HG03103 (cell line): Measurements from ENCODE around the gene MISP3.
A peak's percentile ranks its signal among the peaks of the same experiment; 100 is the strongest.

Experiments
- ATAC-seq: cut with Tn5 transposase; IDR thresholded peaks from one replicate; pipeline ENCODE4 v1.9.1; 2021; ENCODE audit warnings: low read depth; ENCODE audit not compliant: unreplicated experiment

Gene MISP3

GRCh38 chr19:14078411-14078810 is 5.8 kb downstream of the MISP3 start:
- no peak for ATAC-seq

GRCh38 chr19:14080887-14081796 is 8.6 kb downstream of the MISP3 start:
- ATAC-seq, result peak; percentile 68

DNA sequence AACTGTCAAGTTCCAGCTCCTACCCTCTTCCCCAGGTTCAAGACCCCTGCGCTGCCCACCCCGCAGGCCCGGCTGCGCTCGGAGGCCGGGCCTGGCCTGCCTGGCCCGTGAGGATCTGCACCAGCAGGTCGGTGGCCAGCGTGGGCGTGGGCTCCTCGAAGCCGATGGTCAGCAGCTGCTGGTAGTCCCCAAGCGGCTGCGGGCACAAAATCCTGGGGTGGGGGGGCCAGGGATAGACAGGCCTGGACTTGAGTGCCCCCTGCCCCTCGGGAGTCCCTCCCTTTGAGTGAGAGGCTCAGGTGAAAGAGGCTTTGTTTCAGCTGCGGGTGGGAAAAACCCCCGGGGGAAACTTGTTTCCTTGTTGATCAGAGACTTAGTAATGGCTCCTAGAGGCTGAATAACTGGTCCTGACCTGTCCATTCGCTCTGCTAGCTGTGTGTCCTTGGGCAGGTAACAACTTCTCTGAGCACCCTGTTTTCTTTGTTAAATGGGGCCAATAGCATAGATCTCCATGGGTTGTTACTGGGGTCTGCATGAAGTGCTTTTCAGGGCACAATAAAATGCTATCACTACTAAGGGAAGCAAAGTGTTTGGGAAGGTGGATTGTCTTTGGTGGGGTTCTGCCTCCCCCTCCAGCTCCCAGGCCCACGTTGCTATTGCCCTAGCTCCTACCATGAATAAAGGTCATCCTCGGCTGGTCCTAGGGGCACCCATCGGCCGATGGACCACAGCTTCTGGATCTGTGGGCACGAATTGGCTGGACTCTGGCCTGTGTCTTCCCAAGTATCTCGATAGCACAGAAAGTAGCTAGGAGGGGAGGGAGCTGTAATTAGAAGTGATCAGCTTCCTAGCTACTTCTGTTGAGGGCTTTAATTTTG is 9.4 kb downstream of the MISP3 start:
- ATAC-seq, result no peak

DNA sequence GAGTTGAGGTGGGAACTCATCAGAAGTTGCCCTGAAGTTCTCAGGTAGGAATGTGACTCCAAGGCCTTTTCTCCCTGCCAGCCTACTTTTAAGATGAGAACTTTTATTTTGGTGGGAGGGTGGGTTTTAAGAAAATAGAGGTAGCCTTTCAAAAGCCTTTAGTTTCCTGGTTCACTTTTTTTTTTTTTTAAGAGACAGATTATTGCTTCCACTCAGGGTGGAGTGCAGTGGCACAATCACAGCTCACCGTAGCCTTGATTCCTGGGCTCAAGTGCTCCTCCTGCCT is 10.0 kb downstream of the MISP3 start:
- no peak for ATAC-seq

DNA sequence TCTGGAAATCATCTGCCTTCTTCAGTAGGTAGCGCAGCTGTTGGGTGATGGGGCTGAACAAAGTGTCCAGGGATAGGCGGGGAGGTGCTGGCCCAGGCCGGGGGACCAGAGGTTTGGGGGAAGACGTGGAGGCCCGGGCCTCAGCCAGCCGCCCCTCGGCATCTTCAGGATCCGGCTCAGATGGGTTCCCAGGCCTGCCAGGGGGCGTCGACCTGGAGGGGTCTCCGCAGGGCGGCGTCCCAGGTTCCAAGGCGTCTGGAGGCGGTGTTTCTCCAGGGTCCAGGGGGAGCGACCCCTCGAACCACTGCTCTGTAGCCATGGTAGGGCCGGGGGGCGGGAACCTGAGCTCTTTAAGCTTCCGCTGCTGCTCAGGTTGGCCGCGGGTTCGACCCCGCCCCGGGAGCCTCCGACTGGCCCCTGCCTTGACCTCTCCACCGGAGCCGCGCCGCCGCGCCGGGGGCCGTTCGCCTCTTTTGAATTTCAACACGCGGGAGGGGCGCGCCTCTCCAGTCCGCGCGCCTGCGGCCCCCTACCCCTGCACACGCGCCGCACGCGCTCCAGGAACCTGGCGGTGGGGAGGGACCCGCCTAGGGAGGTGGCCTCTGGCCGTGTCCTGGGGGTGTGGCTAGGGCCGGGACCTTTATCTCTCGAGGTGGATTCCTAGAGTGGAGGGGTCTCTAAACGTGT is 12.9 kb downstream of the MISP3 start, which contains the start of gene C19orf67:
C19orf67 (minus strand) TSS at position 475 of the 687 bp plus-strand sequence; CDS start at position 319, 156 bp downstream.
- no peak for ATAC-seq

GRCh38 chr19:14086098-14086497 is 13.5 kb downstream of the MISP3 start:
- ATAC-seq, result no peak

- no peak for ATAC-seq
These were observed 16.2 kb downstream of the MISP3 start for GRCh38 chr19:14088634-14089411.

DNA sequence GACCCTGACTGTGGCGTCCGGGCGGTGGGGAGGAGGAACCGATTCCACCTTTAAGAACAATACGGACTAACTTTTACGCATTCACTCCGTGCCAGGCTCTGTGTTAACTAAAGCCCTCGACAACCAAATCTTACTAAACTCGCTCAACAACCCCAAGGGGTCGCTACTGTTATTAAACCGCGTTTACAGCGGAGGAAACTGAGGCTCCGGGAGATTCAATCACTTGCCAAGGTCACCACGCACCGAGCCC is 16.8 kb downstream of the MISP3 start:
- no peak for ATAC-seq

GRCh38 chr19:14089662-14090508 is 17.3 kb downstream of the MISP3 start:
- ATAC-seq, result no peak

DNA sequence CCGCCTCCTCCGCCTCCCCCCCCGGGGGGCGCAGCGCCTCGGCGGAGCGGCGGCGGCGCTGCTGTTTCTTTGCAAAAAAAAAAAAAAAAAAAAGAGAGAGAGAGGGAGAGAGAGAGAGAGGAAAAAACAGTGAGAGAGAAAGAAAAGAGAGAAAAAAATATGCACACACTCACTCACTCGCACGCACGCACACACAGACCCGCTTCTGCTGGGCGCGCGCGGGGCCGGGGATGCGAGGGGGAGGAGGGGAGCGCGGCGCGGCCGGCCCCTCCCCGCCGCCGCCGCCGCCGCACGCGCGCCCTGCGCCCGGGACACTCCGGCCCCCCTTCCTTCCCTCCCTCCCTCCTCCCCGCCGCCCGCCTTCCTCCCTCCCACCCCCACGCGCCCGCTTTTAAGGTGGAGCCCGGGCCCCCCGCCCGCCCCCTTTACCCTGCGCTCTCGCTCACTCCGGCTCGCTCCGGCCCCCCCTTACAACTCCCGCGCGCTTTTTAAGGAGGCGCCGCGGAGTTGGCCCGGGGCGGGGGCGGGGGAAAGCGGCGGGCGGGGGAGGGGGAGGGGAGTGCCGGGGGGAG is 18.0 kb downstream of the MISP3 start, which contains the start of gene SAMD1:
SAMD1 (minus strand) TSS at position 243 of the 572 bp plus-strand sequence.
- ATAC-seq, result peak; percentile 30

DNA sequence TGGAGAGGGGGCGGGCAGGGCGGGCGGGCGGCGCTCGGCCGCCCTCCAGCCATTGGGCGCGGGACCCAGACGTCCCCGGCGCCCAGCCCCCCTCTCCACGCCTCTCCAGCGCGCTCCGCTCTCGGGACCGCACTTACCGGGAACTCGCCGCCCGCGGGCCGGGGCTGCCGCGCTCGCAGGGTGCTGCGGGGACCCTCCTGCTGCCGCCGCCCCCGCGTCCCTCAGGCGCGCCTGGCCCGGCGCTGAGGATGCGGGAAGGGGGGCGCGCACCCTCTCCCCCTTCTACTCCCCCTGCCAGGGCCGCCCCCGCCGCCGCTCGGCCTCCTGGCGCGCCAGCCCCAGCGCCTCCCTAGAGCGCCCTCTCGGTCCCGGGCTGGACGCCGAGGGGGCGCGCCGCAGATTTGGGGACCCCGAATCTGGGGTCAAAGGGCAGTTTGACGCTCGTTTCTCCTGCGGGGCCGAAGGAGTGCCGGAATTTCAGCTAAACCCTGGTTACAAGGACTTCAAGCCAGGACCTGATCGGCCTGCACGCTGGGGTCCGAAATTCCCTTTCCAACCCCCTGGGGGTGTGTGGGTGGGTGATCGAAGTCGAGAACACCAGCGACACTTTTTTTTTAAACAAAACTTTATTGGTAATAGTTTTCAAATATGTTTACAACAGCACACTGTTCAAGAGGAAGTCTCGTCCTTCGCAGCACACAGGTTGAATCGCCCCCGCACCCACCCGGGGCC is 18.7 kb downstream of the MISP3 start:
- ATAC-seq, result peak; percentile 41

DNA sequence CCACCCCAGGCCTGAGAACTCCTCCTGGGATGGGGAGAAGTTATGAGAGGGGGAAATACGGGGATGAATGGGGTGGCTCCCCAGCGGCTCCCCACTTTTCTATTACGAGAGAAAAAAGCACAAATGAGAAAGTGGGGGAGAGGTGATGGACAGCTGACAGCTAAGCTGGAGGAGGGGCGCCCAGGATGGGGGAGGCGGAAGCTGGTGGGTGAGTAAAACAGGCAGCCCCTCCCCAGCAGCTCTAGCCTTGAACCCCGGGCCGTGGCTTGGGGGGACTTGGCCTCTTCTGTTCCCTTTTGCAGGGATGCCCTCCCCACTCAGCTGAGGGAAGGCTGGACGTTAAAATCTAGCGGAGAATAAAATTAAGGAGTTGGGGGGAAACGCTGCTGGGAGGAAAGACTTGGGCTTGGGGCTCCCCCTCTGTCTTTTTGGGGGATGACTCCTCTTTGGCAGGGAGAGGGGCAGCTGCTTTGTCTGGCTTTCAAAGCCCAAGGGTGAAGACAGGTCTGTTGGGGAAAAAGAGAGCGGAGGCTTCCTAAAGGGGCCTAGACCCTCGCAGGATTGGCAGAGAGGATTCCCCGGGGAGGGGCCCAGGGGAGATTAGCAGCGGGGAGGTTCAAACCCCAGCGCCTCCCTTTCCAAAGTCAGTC is 19.4 kb downstream of the MISP3 start:
- no peak for ATAC-seq

DNA sequence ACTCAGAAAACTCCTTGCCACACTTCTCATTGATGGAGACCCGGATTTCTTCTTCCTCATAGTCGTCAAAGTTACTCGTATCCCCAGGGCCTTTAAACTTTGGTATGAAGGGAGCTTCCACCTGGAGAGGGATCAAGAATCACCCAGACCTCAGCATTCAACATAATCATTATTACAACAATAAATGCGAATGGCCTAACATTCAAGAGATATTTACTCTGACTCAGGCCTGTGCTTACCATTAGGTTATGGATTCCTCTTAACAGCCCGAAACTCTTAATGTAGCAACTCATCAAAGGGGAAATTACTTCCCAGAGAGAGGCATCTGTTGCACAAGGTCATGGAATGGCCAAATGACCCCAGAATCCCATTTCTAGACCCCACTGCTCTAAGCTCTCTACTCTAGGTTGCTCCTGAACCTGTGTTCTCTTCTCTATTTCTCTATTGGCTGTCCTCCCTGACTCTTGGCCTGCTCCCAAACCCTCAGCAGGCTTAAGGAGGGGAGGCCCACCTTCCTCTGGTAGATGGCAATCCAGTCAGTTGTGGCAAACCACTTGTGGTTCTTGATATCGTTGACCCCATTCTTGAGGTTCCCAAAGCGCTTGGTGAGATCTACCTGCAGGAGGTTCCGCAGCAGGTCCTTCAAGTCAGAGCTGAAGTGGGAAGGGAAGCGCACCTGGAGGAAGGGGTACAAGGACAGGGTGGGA is 20.7 kb downstream of the MISP3 start:
- ATAC-seq, result no peak

DNA sequence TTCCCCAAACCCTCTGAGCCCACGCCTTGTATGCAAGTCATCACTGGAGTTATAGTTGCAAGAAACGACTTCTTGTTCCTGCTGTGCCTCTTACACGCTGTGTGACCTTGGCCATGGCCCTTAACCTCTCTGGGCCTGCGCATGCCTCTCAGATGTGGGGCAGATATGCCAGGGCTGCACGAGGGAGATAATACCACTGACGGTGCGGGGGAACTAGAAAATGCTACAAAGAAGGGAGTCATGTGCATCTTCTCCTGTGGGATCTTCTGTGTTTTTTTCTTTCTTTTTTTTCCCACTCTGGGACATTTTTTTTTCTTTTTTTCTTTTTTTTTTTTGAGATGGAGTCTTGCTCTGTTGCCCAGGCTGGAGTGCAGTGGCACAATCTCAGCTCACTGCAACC is 22.3 kb downstream of the MISP3 start:
- no peak for ATAC-seq

GRCh38 chr19:14096272-14096992 is 23.8 kb downstream of the MISP3 start:
- no peak for ATAC-seq

DNA sequence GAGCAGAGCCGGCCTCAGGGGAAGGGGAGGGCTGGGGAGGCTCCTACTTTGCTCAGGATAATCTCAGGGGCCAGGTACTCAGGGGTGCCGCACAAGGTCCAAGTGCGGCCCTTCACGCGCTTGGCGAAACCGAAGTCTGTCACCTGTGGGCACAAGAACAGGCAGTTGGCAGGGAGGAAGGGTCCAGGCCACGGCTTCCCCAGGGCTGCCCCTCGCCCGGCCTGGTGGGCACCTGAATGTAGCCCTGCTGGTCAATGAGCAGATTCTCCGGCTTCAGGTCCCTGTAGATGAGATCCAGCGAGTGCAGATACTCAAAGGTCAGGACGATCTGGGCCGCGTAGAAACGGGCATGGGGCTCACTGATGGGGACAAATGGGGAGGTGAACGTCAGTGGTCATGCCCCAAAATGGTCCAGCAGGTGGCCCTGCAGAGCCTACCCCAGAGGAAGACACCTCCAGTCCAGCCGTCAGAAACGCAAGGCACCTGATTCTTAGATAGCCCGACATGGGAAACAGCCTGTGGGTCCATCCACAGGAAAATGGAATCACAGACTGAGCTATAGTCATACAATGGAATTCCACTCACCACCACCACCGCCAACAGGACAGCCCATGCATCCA is 25.1 kb downstream of the MISP3 start:
- no peak for ATAC-seq
